GM12801 (cell line): Measurements from ENCODE around the gene PRSS53.

Source experiments
- CTCF ChIP-seq: IDR thresholded peaks from one replicate; pipeline ENCODE4 v1.5.1; 2011; ENCODE audit warnings: control low read depth; ENCODE audit not compliant: insufficient read length; ENCODE audit errors: extremely low read depth

The PRSS53 gene

GRCh38 chr16:31094088-31094423, 5.3 kb upstream of the PRSS53 start:
- no peak for TF ChIP-seq CTCF

- no peak for TF ChIP-seq CTCF
Observed at GRCh38 chr16:31093132-31093703, 4.5 kb upstream of the PRSS53 start.

GRCh38 chr16:31092330-31092729, 3.6 kb upstream of the PRSS53 start:
- TF ChIP-seq CTCF, result no peak

GRCh38 chr16:31090540-31090939, 1.8 kb upstream of the PRSS53 start:
- TF ChIP-seq CTCF, result no peak

GRCh38 chr16:31089199-31089598, 456 bp upstream of the PRSS53 start:
- no peak for TF ChIP-seq CTCF

GRCh38 chr16:31087971-31088370, 772 bp downstream of the PRSS53 start:
- no peak for TF ChIP-seq CTCF

GRCh38 chr16:31087481-31087880, 1.3 kb downstream of the PRSS53 start:
- no peak for TF ChIP-seq CTCF

- no peak for TF ChIP-seq CTCF
Observed at GRCh38 chr16:31086629-31086906, 2.2 kb downstream of the PRSS53 start.
